ENCODE results near the gene SCLT1. TPM values are rescaled to one million over a fixed set of nuclear protein-coding genes. Genes with fewer than 3 reads are reported as not detected.

The SCLT1 gene
- total and polyA plus RNA-seq, 2 donors (not counting 1 experiment from before 2014, with no cell fraction given): 3.5 to 27.2 TPM

GRCh38 chr4:129117705-129118104 lies 24.4 kb upstream of the SCLT1 start:
- ATAC-seq (ENCODE audit: low read depth) (no peak), DNase-seq (no peak)
- H3K4me3 ChIP-seq (ENCODE audit: control extremely low read depth in 1 of 5, extremely low read depth in 1 of 5, insufficient read depth in 1 of 5, low read depth in 2 of 5, low read length in 4 of 5): no peak overlapping the region
- H3K27me3 ChIP-seq (replicated peaks in 1 of 4; ENCODE audit: control extremely low read depth in 1 of 4, control insufficient read depth in 3 of 4, insufficient read depth in 4 of 4, low read length in 3 of 4): no peaks in the 10 kb centered on the region
- no peaks in the 10 kb centered on the region for H3K4me1 ChIP-seq (ENCODE audit: control insufficient read depth in 2 of 2, insufficient read depth in 2 of 2, low read length in 2 of 2)
- no peak overlapping the region for H3K9ac ChIP-seq (ENCODE audit: low read length)
- H4K20me1 ChIP-seq (ENCODE audit: control insufficient read depth, insufficient read depth, low read length, poor library complexity, severe bottlenecking): no peaks in the 10 kb centered on the region
- no peaks in the 10 kb centered on the region for H3K79me2 ChIP-seq (ENCODE audit: control insufficient read depth, insufficient read depth, low read length)
- Mint-ChIP-seq H3K4me3 (no peak overlapping the region), H3K27ac (no peak overlapping the region), H3K4me1 (no peaks in the 10 kb centered on the region), H3K9me3 (ENCODE audit: insufficient read depth) (no peaks in the 10 kb centered on the region), H3K27me3 (no peaks in the 10 kb centered on the region)
- H3K4me2 ChIP-seq (replicated peaks; ENCODE audit: low read depth, low read length, poor library complexity, severe bottlenecking): no peak overlapping the region
- WGBS (ENCODE audit: insufficient coverage): 97% methylated on average over 5 of the region's 5 CpGs
- POLR2A ChIA-PET: no interaction called here
- no peak overlapping the region for H2AFZ ChIP-seq (ENCODE audit: insufficient read depth, low read depth, low read length, poor library complexity, severe bottlenecking)
- no peak overlapping the region for H3K27ac ChIP-seq (ENCODE audit: low read length in 2 of 2)
- intact Hi-C loops (cut with micrococcal nuclease): no loop called here
- TF ChIP-seq CTCF (IDR thresholded peaks at IDR 0.05) (no peak), EZH2 (IDR thresholded peaks at IDR 0.05; ENCODE audit: borderline replicate concordance, insufficient read depth, low read depth, low read length, poor library complexity, severe bottlenecking) (no peak)
- CTCF ChIA-PET: no interaction called here
- no peaks in the 10 kb centered on the region for H3K36me3 ChIP-seq (replicated peaks in 1 of 2; ENCODE audit: control extremely low read depth in 1 of 2, control insufficient read depth in 1 of 2, extremely low read depth in 1 of 2, insufficient read depth in 2 of 2, low read length in 1 of 2)
- H3K9me3 ChIP-seq (ENCODE audit: control extremely low read depth in 1 of 3, control insufficient read depth in 2 of 3, insufficient read depth in 1 of 3, low read length in 2 of 3): no peaks in the 10 kb centered on the region

- no peaks in the 10 kb centered on the region for H3K9me3 ChIP-seq (ENCODE audit: control extremely low read depth in 1 of 3, control insufficient read depth in 2 of 3, insufficient read depth in 1 of 3, low read length in 2 of 3)
- H3K9ac ChIP-seq (ENCODE audit: low read length): no peak overlapping the region
- ATAC-seq (ENCODE audit: low read depth) (no peak), DNase-seq (no peak)
- Mint-ChIP-seq H3K9me3 (ENCODE audit: insufficient read depth) (no peaks in the 10 kb centered on the region), H3K27ac (no peak overlapping the region), H3K4me3 (no peak overlapping the region), H3K4me1 (no peaks in the 10 kb centered on the region), H3K27me3 (no peaks in the 10 kb centered on the region)
- H3K36me3 ChIP-seq (replicated peaks in 1 of 2; ENCODE audit: control extremely low read depth in 1 of 2, control insufficient read depth in 1 of 2, extremely low read depth in 1 of 2, insufficient read depth in 2 of 2, low read length in 1 of 2): peaks cover 5 to 6% of the 10 kb centered on the region in 2 experiments
- H3K27ac ChIP-seq (ENCODE audit: low read length in 2 of 2): no peak overlapping the region
- H3K4me1 ChIP-seq (ENCODE audit: control insufficient read depth in 2 of 2, insufficient read depth in 2 of 2, low read length in 2 of 2): no peaks in the 10 kb centered on the region
- no peaks in the 10 kb centered on the region for H3K79me2 ChIP-seq (ENCODE audit: control insufficient read depth, insufficient read depth, low read length)
- no peaks in the 10 kb centered on the region for H3K27me3 ChIP-seq (replicated peaks in 1 of 4; ENCODE audit: control extremely low read depth in 1 of 4, control insufficient read depth in 3 of 4, insufficient read depth in 4 of 4, low read length in 3 of 4)
- H2AFZ ChIP-seq (ENCODE audit: insufficient read depth, low read depth, low read length, poor library complexity, severe bottlenecking): no peak overlapping the region
- intact Hi-C loops (cut with micrococcal nuclease): no loop called here
- H3K4me2 ChIP-seq (replicated peaks; ENCODE audit: low read depth, low read length, poor library complexity, severe bottlenecking): no peak overlapping the region
- ChIA-PET CTCF (no interaction called here), POLR2A (no interaction called here)
- H4K20me1 ChIP-seq (ENCODE audit: control insufficient read depth, insufficient read depth, low read length, poor library complexity, severe bottlenecking): no peaks in the 10 kb centered on the region
- no peak for TF ChIP-seq EZH2 (IDR thresholded peaks at IDR 0.05; ENCODE audit: borderline replicate concordance, insufficient read depth, low read depth, low read length, poor library complexity, severe bottlenecking)
- TF ChIP-seq CTCF (IDR thresholded peaks at IDR 0.05): no peak
- H3K4me3 ChIP-seq (ENCODE audit: control extremely low read depth in 1 of 5, extremely low read depth in 1 of 5, insufficient read depth in 1 of 5, low read depth in 2 of 5, low read length in 4 of 5): no peak overlapping the region
- no CpG with 5 or more reads among the region's 1 CpG for WGBS (ENCODE audit: insufficient coverage)
Measured at GRCh38 chr4:129113919-129114318, 20.6 kb upstream of the SCLT1 start.

All from B cell (primary cell).